Caco-2 (cell line): ENCODE measurements around the gene NAALADL2. TPM values are rescaled to one million over a fixed set of nuclear protein-coding genes. Genes with fewer than 3 reads are reported as not detected.

Experiments
- BruUV-seq: library from RNA; stranded (reverse); fragments of 400-500 nt; replicated peaks from 2 replicates; lab custom pipeline; 2021; lab: Mats Ljungman, UMichigan
- CTCF ChIA-PET: fragments of 300-600 bp; sonication (Branson Sonifier 250); formaldehyde crosslinking; loops from one replicate; lab custom pipeline; 2022; ENCODE audit warnings: antibody characterized with exemption; lab: Charles Lee
- POLR2A ChIA-PET: fragments of 300-600 bp; sonication (Branson Sonifier 250); formaldehyde crosslinking; loops from one replicate; lab custom pipeline; 2022; ENCODE audit warnings: antibody characterized with exemption; lab: Charles Lee
- DNase-seq, 2 experiments: peaks; one replicate each; pipeline versions ENCODE4 v3.0.0 to v3.0.0-alpha.2; 2020 to 2022
- H3K27me3 ChIP-seq: replicated peaks from 2 replicates; pipeline ENCODE4 v1.6.0; 2011; ENCODE audit warnings: low read length; ENCODE audit not compliant: control insufficient read depth, insufficient read depth
- H3K36me3 ChIP-seq: 2 replicates; pipeline ENCODE4 v1.5.1; 2011; ENCODE audit warnings: low read length; ENCODE audit not compliant: control insufficient read depth, insufficient read depth
- H3K4me1 ChIP-seq: fragments of 250-450 bp; sonication (Bioruptor Pico); 2 replicates; pipeline ENCODE4 v1.5.1; 2020; ENCODE audit warnings: mild to moderate bottlenecking
- H3K4me3 ChIP-seq: 2 replicates; pipeline ENCODE4 v1.5.1; 2011; ENCODE audit warnings: low read depth, mild to moderate bottlenecking, control low read depth, low read length
- H3K9me3 ChIP-seq: fragments of 250-450 bp; sonication (Bioruptor Pico); 2 replicates; pipeline ENCODE4 v1.5.1; 2020; ENCODE audit warnings: mild to moderate bottlenecking, moderate library complexity
- H3K27ac Mint-ChIP-seq: one replicate; pipeline ENCODE4 v1.8.0; 2022; ENCODE audit warnings: mixed read lengths; ENCODE audit not compliant: unreplicated experiment
- H3K27me3 Mint-ChIP-seq: one replicate; pipeline ENCODE4 v1.8.0; 2022; ENCODE audit warnings: mixed read lengths; ENCODE audit not compliant: insufficient read depth, unreplicated experiment
- H3K36me3 Mint-ChIP-seq: one replicate; pipeline ENCODE4 v1.8.0; 2022; ENCODE audit warnings: mild to moderate bottlenecking, mixed read lengths; ENCODE audit not compliant: insufficient read depth, unreplicated experiment
- H3K4me1 Mint-ChIP-seq: one replicate; pipeline ENCODE4 v1.8.0; 2022; ENCODE audit warnings: low read depth, mixed read lengths; ENCODE audit not compliant: unreplicated experiment
- H3K4me3 Mint-ChIP-seq: one replicate; pipeline ENCODE4 v1.8.0; 2022; ENCODE audit warnings: mild to moderate bottlenecking, moderate library complexity, mixed read lengths; ENCODE audit not compliant: unreplicated experiment
- H3K9me3 Mint-ChIP-seq: one replicate; pipeline ENCODE4 v1.8.0; 2022; ENCODE audit warnings: mixed read lengths; ENCODE audit not compliant: unreplicated experiment
- intact Hi-C: fragments of 100-400 bp; cut with micrococcal nuclease; formaldehyde crosslinking; loops from one replicate; pipeline ENCODE4 v1.10.0; 2022; ENCODE audit not compliant: unreplicated experiment
- total RNA-seq: library from RNA; stranded (reverse); gene quantifications from 2 replicates; pipeline ENCODE4 v1.2.3, GENCODE V29; 2022
- TF ChIP-seq, protein P1 (sequence below), 2 experiments: fragments of 200-600 bp in 1 of 2; IDR thresholded peaks; 1 replicate in 1 of 2; 2 replicates in 1 of 2; pipeline versions ENCODE4 v1.5.1 to v1.8.0; 2011 to 2022; ENCODE audit warnings: antibody characterized with exemption in 1 of 2, control low read depth in 1 of 2, inconsistent platforms in 1 of 2, low read depth in 1 of 2, low read length in 1 of 2, mild to moderate bottlenecking in 1 of 2, moderate library complexity in 1 of 2; ENCODE audit not compliant: insufficient read depth in 1 of 2, severe bottlenecking in 1 of 2, unreplicated experiment in 1 of 2

NAALADL2 gene
- total RNA-seq, 1 experiment from 2014 or later, result 4.4 TPM

DNA sequence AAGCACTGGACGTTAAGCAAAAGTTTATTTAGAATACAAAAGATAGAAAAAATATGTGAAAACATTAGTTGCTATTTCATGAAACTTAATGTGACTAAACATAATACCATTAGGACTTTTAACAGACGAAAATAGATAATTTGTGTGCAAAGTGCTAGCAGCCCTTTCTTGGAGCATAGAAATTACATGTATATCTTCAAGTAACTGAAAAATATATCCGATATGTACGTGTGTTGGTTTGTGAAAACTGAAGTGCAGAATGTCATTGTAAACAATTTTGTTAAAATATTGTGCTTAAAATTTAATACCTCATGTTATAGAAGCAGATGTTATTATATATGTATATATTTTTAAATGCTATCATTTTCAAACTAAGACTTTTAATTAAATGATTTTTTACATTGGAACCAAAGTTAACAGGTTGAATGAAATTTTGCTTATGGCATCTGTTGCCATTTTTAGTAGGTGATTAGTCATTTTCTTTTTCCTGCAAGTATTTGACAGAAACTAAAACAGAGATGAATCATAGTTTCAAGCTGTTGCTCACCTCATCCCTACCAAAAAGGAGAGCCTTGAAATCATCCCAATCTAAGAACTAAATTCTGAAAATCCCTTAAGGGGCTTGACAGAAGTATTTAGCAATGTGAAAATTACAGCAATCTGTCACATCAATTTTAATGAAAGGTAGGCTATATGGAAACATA, 334.8 kb downstream of the NAALADL2 start:
- H3K4me3 ChIP-seq, result no peak overlapping the region
- H3K9me3 ChIP-seq, result no peaks in the 10 kb centered on the region; the same call in 1 of the 2 replicates
- H3K36me3 ChIP-seq, result no peaks in the 10 kb centered on the region
- intact Hi-C loops, result no loop called here
- Mint-ChIP-seq H3K4me1 (no peaks in the 10 kb centered on the region), H3K27me3 (no peaks in the 10 kb centered on the region), H3K27ac (no peak overlapping the region), H3K9me3 (no peaks in the 10 kb centered on the region), H3K36me3 (no peaks in the 10 kb centered on the region), H3K4me3 (no peak overlapping the region)
- CTCF ChIA-PET, result no interaction called here
- no peaks in the 10 kb centered on the region for H3K4me1 ChIP-seq
- POLR2A ChIA-PET, result no interaction called here
- TF ChIP-seq, protein P1, sequence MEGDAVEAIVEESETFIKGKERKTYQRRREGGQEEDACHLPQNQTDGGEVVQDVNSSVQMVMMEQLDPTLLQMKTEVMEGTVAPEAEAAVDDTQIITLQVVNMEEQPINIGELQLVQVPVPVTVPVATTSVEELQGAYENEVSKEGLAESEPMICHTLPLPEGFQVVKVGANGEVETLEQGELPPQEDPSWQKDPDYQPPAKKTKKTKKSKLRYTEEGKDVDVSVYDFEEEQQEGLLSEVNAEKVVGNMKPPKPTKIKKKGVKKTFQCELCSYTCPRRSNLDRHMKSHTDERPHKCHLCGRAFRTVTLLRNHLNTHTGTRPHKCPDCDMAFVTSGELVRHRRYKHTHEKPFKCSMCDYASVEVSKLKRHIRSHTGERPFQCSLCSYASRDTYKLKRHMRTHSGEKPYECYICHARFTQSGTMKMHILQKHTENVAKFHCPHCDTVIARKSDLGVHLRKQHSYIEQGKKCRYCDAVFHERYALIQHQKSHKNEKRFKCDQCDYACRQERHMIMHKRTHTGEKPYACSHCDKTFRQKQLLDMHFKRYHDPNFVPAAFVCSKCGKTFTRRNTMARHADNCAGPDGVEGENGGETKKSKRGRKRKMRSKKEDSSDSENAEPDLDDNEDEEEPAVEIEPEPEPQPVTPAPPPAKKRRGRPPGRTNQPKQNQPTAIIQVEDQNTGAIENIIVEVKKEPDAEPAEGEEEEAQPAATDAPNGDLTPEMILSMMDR (IDR thresholded peaks at IDR 0.05; ENCODE audit: insufficient read depth in 1 of 2, low read depth in 1 of 2, low read length in 1 of 2, severe bottlenecking in 1 of 2, unreplicated experiment in 1 of 2), result no peak
- BruUV-seq, result no TSS peak
- H3K27me3 ChIP-seq, result no peaks in the 10 kb centered on the region
- no peak for DNase-seq

DNA sequence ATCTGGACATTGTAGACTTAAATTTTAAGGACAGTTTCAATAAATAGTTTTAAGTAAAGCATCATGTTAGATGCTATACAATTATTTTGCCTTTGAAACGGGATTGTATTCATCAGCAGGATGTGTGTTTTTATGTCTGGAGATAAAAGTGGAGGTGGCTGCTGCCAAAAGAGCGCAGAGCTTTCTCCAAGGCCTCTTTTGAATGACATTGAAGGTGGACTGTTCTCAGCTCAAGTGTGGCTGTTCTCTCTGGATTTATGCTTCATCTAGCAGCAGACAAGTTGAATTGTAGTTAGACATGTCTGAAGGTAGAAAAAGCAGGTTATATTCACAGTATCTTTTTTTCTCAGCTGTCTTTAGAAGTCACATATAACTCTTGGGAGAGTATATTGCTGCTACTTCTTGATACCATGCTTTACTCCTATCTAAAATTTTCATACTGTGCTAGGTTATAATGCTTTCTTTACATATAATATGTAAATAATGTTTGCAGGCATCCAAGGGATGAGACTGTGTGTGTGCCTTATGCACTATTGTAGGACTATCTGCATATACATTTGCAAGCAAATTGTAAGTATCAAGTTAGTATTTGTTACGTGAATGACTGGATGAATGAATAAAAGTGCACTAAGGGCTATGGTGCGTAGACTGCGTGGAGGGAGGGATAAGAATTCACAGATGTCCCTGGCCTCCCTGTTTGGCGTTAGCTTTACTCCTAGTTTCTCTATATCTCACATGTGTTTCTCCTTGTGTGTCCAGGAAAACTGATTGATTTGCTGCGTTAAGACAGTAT, 340.1 kb downstream of the NAALADL2 start:
- H3K4me1 ChIP-seq, result no peaks in the 10 kb centered on the region
- no peaks in the 10 kb centered on the region for H3K27me3 ChIP-seq
- intact Hi-C loops, result no loop called here
- no peaks in the 10 kb centered on the region for H3K9me3 ChIP-seq
- ChIA-PET POLR2A (no interaction called here), CTCF (no interaction called here)
- Mint-ChIP-seq H3K4me1 (no peaks in the 10 kb centered on the region), H3K27ac (no peak overlapping the region), H3K36me3 (peaks cover 6% of the 10 kb centered on the region), H3K27me3 (no peaks in the 10 kb centered on the region), H3K4me3 (no peak overlapping the region), H3K9me3 (no peaks in the 10 kb centered on the region)
- DNase-seq, result no peak
- H3K36me3 ChIP-seq, result no peaks in the 10 kb centered on the region
- H3K4me3 ChIP-seq, result no peak overlapping the region
- BruUV-seq, result no TSS peak
- TF ChIP-seq, protein P1 (IDR thresholded peaks at IDR 0.05; ENCODE audit: insufficient read depth in 1 of 2, low read depth in 1 of 2, low read length in 1 of 2, severe bottlenecking in 1 of 2, unreplicated experiment in 1 of 2), result no peak

DNA sequence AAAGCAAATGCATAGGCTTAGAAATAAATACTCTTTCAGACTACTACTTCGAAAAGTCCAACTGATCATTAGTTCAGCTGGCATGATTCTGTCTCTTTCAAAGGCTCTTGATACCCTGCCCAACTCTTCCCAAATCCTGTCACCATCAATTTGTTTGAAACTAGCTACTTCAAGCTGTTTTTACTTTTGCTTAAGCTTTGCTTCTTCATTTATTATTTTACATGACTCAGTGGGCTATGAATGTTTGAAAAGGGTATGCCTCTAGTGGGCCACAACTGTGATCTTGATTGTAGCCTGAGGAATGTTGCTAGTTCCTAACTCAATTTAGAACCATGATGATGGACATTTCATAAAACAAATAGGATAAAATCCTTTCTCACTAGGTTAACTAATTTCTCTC, 340.8 kb downstream of the NAALADL2 start:
- no peaks in the 10 kb centered on the region for H3K9me3 ChIP-seq
- Mint-ChIP-seq H3K27ac (no peak overlapping the region), H3K27me3 (no peaks in the 10 kb centered on the region), H3K36me3 (peaks cover 6% of the 10 kb centered on the region), H3K9me3 (no peaks in the 10 kb centered on the region), H3K4me3 (no peak overlapping the region), H3K4me1 (no peaks in the 10 kb centered on the region)
- BruUV-seq, result no TSS peak
- no peaks in the 10 kb centered on the region for H3K27me3 ChIP-seq
- TF ChIP-seq, protein P1 (IDR thresholded peaks at IDR 0.05; ENCODE audit: insufficient read depth in 1 of 2, low read depth in 1 of 2, low read length in 1 of 2, severe bottlenecking in 1 of 2, unreplicated experiment in 1 of 2), result no peak
- no peak for DNase-seq
- no peaks in the 10 kb centered on the region for H3K4me1 ChIP-seq
- intact Hi-C loops, result no loop called here
- no peaks in the 10 kb centered on the region for H3K36me3 ChIP-seq
- ChIA-PET CTCF (no interaction called here), POLR2A (no interaction called here)
- H3K4me3 ChIP-seq, result no peak overlapping the region
